ENCODE measurements around the gene PPDPF. TPM values are rescaled to one million over a fixed set of nuclear protein-coding genes. Genes with fewer than 3 reads are reported as not detected.

The PPDPF gene
- total RNA-seq, 1 experiment from 2014 or later, result 38.0 TPM

GRCh38 chr20:63532449-63532971 is 11.9 kb downstream of the PPDPF start:
- in situ Hi-C loops (cut with HindIII; ENCODE audit: low sequenced_read_pairs), result no loop called here
- DNase-seq (ENCODE audit: low spot score), result no peak

GRCh38 chr20:63533388-63533787 is 12.8 kb downstream of the PPDPF start:
- in situ Hi-C loops (cut with HindIII; ENCODE audit: low sequenced_read_pairs), result no loop called here

GRCh38 chr20:63533871-63534393 is 13.4 kb downstream of the PPDPF start:
- in situ Hi-C loops (cut with HindIII; ENCODE audit: low sequenced_read_pairs), result no loop called here

More at GRCh38 chr20:63533388-63533787, 12.8 kb downstream of the PPDPF start:
- no peak for DNase-seq (ENCODE audit: low spot score)

GRCh38 chr20:63534427-63534830 is 13.9 kb downstream of the PPDPF start:
- DNase-seq (ENCODE audit: low spot score), result no peak
- in situ Hi-C loops (cut with HindIII; ENCODE audit: low sequenced_read_pairs), result no loop called here

More at GRCh38 chr20:63533871-63534393, 13.4 kb downstream of the PPDPF start:
- DNase-seq (ENCODE audit: low spot score), result no peak

DNA sequence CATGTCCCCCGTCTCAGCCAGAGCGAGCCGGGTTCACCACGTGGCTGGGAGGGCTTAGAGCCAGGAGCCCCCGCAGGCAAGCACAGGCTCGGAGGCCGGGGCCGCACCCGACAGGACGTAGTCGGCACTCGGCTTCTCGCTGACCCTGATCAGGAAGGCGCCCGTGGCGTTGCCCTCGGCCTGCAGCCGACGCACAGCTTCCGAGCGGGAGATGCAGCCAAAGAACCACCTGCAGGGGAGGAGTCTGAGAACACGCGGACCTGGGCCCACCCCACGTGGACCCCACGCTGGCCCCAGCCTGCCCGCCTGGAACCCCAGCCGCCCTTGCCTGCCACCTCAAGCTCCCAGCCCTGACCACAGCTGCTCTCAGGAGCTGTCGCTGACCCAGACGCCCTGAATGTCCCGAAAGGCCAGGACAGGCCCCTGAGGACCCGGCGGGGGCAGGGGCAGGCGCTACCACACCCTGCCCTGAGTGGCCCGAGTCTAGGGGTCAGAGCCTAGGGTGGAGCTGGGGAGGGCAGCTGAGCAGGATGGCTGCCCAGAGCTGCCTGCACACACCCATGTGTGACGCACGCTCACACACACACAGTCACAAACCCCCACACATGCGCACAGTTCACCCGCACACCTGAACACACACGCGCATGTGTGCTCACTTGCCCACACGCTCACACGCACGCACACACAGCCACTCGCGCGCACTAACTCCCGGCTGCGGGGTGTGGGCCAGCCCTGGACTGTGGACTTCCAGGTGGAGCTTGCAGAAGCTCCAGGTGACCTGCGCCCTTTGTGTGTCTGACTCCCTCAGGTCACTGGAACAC is 14.5 kb downstream of the PPDPF start:
- DNase-seq (ENCODE audit: low spot score), result no peak
- in situ Hi-C loops (cut with HindIII; ENCODE audit: low sequenced_read_pairs), result no loop called here

GRCh38 chr20:63536241-63536977 is 15.8 kb downstream of the PPDPF start:
- DNase-seq (ENCODE audit: low spot score), result no peak
- in situ Hi-C loops (cut with HindIII; ENCODE audit: low sequenced_read_pairs), result no loop called here

- DNase-seq (ENCODE audit: low spot score), result no peak
- in situ Hi-C loops (cut with HindIII; ENCODE audit: low sequenced_read_pairs), result no loop called here
Measured at GRCh38 chr20:63536997-63537524, 16.5 kb downstream of the PPDPF start, which contains the start of gene PTK6. Gene PTK6, minus strand, starts transcription at chr20:63537376. Its CDS starts 62 bp downstream, at chr20:63537314.

DNA sequence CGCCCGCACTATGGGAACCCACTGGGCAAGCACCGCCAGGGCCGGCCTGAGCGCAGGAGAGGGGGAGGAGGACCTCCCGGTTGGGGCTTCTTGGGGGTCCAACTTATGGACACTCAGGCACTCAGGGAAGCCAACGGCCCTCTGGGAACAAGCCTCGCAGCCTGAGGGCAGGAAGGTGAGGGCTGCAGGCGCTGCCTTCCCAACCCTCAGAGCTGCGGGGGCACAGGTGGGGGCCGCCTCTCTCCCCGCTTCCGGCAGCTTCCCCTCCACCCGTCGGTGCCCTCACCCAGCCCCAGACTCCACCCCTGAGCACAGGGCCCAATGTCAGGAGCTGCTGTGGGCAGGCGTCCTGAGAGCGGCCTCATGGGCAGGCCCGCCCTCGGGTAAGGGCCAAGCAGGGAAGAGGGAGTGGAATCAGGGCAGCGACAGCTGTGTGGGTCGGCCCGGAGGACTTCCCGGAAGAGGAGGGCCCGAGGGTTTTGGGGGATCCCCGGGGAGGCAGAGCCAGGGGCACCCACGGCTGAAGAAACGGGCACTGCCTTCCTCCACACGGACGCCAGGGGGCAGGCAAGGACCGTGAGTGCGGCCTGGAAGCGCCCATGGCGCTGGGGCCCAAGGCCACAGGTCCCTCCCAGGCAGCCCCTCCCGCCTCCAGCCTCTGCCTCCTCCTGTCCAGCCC is 17.1 kb downstream of the PPDPF start:
- in situ Hi-C loops (cut with HindIII; ENCODE audit: low sequenced_read_pairs), result no loop called here
- DNase-seq (ENCODE audit: low spot score), result peak; percentile 80

DNA sequence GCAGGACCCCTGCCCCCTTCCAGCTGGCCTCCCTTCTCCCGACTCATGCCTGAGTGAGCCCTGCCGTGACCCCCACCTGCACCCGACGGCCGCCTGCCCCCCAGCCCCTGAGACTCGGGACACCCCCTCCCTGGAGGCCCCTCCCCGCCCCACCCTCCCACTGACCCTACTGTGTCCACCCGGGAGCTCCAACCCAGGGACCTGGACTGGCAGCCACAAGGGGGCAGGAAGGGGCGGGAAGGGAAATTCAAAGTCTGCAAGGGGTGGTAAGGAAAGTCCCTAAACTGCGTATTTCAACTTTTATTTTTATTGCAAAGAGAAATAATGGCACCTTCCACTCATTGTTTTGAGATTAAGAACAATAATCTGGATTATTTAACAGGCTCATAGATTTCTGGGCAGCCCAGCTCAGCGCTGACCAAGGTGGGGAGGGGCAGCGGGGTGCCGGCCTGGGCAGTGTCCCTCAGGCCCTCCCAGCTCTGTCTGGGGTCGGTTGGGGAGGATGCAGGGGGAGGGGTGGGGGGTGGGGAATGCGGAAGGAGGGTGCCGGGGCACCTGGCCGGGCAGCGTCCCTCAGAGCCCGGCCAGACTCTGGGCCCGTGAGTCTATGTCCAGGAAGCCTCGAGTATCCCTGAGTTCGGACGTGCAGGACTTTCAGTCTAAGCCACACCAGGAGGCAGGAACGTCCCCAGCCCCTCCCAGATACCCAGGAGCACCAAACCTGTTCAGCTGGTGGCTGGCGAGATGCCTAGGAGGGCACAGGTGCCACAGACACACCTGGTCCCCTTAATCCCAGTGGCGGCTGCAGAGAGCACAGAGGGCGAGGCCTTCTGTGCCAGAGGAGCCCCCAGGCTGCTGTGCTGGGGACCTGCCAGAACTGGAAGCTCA is 17.9 kb downstream of the PPDPF start:
- no peak for DNase-seq (ENCODE audit: low spot score)
- in situ Hi-C loops (cut with HindIII; ENCODE audit: low sequenced_read_pairs), result no loop called here

DNA sequence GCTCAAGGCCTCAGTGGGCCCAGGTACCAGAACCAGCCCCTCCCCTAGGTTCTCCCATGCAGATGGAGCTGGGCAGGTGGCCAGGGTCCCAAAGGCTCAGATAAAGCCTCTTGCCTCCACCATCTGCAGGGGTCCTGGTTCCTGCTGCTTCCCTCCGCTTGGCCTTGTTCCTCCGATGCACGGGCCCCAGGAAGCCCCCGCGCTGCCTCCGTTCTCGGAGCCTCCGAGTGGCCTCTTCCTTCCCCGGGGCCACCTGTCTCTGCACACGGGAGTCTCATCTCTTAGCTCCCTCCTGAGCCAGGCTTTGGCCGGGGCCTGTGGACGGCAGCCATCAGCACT is 18.5 kb downstream of the PPDPF start:
- in situ Hi-C loops (cut with HindIII; ENCODE audit: low sequenced_read_pairs), result no loop called here

DNA sequence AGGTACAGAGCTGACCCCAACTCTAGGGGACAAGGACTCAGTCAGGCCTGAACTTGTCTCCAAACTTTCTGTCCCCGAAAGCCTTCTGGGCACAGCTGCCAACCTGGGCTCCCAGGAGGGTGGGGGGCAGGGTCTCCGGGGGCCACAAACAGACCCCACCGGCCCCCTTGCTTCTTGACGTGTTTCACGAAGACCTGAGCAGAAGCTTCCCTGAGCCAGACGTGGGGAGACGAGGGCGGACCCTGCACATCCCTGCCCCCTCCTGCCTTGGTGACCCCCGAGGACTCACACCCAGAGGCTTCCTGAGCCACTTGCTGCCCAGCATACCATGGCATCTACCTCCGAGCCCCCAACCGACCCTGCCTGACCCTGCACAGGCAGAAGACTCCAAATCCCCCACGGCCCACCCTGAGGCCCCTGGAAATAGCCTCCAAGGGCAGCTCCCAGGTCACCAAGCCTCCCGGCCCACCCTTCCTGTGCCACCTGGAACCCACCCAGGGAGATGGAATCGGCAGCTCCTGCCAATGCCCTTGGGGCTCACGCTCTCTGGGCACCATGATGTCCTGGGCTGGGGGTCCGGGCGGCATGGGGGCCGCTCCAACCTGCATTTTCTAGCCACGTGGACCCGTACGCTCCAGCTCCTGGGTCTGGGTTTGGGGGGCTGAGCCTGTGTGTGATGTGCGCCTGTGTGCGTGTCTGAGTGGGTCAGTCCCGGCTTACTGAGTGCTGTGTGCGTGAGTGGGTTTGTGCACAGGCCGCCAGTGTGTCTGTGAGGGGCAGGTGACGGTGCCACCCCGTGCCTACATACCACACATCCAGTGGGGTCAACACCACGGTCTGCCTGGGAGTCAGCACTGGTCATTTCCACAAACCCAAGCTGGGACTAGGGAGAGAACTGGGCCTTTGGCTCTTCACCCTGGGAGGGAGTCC is 19.1 kb downstream of the PPDPF start:
- in situ Hi-C loops (cut with HindIII; ENCODE audit: low sequenced_read_pairs), result no loop called here
- no peak for DNase-seq (ENCODE audit: low spot score)

More for the DNA sequence above, 18.5 kb downstream of the PPDPF start:
- no peak for DNase-seq (ENCODE audit: low spot score)

DNA sequence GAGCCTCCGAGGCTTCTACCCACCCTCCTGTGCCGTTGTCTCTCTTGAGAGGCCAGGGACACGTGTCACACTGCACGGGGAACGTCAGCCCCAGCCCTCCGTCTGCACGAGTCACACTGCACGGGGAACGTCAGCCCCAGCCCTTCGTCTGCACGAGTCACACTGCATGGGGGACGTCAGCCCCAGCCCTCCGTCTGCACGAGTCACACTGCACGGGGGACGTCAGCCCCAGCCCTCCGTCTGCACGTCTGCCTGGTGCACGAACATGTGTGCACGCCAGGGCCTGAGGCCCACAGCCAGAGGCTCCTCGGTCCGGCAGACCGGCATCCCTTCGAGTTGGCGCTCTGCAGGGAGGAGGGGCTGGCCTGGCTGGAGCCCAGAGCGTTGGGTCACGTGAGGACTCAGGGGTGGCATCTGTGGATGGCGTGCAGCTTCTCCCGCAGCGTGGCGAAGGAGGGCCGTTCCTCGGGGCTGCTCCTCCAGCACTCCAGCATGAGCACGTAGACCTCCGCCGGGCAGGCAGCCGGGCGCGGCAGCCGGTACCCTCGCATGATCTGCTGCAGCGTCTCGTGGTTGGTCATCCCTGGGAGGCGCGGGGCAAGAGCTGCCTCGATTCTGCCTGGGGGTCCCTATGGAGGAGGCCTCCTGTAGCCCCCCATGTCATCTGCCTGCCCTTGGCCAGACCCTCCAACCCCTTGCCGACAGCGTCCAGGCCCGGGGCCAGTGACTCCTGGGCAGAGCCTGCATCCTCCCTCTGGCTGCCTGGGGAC is 20.0 kb downstream of the PPDPF start:
- in situ Hi-C loops (cut with HindIII; ENCODE audit: low sequenced_read_pairs), result no loop called here
- peak; percentile 50 for DNase-seq (ENCODE audit: low spot score)

GRCh38 chr20:63541371-63541770 is 20.8 kb downstream of the PPDPF start:
- no peak for DNase-seq (ENCODE audit: low spot score)
- in situ Hi-C loops (cut with HindIII; ENCODE audit: low sequenced_read_pairs), result no loop called here

DNA sequence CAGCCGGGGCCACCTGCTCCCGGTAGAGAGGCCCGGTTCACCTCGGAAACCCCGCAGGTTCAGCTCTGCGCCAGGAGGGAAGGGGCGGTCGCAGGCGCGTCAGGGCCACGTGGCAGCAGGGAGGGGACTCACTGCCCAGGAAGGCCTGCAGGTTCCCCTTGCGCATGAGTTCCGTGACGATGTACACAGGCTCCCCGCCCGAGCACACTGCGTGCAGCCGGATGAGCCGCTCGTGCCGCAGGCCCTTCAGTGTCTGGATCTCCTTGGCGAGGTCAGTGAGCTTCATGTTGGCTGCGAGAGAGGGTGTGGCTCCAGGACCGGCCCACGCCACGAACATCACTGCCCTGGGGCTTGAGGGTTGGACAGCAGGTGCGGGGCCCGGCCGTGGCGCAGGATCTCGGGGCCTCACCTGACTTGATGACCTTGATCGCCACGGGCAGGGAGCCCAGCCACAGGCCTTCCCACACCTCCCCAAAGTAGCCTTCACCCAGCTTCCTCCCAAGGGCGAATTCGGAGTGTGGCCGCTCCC is 21.5 kb downstream of the PPDPF start:
- in situ Hi-C loops (cut with HindIII; ENCODE audit: low sequenced_read_pairs), result no loop called here
- DNase-seq (ENCODE audit: low spot score), result no peak

- in situ Hi-C loops (cut with HindIII; ENCODE audit: low sequenced_read_pairs), result no loop called here
- DNase-seq (ENCODE audit: low spot score), result no peak
Measured at GRCh38 chr20:63542696-63543095, 22.1 kb downstream of the PPDPF start.

DNA sequence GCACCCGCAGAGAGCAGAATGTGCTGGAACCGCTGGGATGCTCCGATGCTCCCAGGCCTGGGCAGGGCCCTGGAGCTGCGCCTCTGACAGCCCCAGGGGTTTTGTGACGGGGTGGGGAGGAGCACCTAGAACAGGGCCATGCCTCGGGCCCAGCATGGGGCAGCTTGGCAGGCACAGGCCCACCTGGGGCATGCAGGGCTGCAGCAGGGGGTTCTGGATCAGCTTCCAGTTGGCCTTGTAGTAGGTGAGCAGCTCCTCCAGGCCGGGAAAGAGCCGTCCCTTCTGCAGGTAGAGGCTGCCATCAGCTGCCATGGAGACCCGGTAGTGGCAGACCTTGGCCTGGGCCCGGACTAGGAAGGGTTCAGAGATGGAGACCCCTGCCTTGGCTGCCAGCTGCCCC is 22.6 kb downstream of the PPDPF start:
- DNase-seq (ENCODE audit: low spot score), result no peak
- in situ Hi-C loops (cut with HindIII; ENCODE audit: low sequenced_read_pairs), result no loop called here
